Transverse colon (tissue), 4 donors: Measurements from ENCODE around the gene LIPA. TPM values are rescaled to one million over a fixed set of nuclear protein-coding genes. Genes with fewer than 3 reads are reported as not detected.

Source experiments
- DNase-seq: peaks from one replicate; pipeline ENCODE4 v3.0.0-alpha.2; 2019
- H3K27ac ChIP-seq, 4 donors: fragments of 200-600 bp; sonication (generic); 2 replicates each; pipeline ENCODE4 v1.5.1; 2016 to 2018; ENCODE audit warnings: inconsistent platforms in 4 of 4
- H3K27me3 ChIP-seq: fragments of 200-600 bp; sonication (generic); 2 replicates; pipeline ENCODE4 v1.5.1; 2017; ENCODE audit warnings: inconsistent platforms
- H3K36me3 ChIP-seq, 4 donors: fragments of 200-600 bp; sonication (generic); 2 replicates each; pipeline ENCODE4 v1.5.1; 2017 to 2019; ENCODE audit warnings: inconsistent platforms in 4 of 4
- H3K4me1 ChIP-seq, 4 donors: fragments of 200-600 bp; sonication (generic); 2 replicates each; pipeline ENCODE4 v1.5.1; 2017 to 2020; ENCODE audit warnings: inconsistent platforms in 4 of 4
- H3K4me3 ChIP-seq, 4 donors: fragments of 200-600 bp; sonication (generic); 1 replicate in 1 of 4; 2 replicates in 3 of 4; pipeline versions ENCODE4 v1.5.1 to v1.6.1; 2017 to 2019; ENCODE audit warnings: inconsistent platforms in 4 of 4
- H3K9me3 ChIP-seq, 2 donors: fragments of 200-600 bp; sonication (generic); 2 replicates each; pipeline ENCODE4 v1.5.1; 2017 to 2019; ENCODE audit warnings: inconsistent platforms in 2 of 2
- EP300 ChIP-seq: sonication (generic); formaldehyde crosslinking; IDR thresholded peaks from one replicate; pipeline ENCODE4 v1.6.1; 2017; ENCODE audit warnings: antibody characterized with exemption, low read depth
- POLR2A ChIP-seq: fragments of 450-650 bp; IDR thresholded peaks from one replicate; pipeline ENCODE4 v1.6.1; 2016; ENCODE audit warnings: antibody characterized with exemption, mild to moderate bottlenecking, moderate library complexity
- POLR2AphosphoS5 ChIP-seq, 3 donors: sonication (generic); formaldehyde crosslinking; IDR thresholded peaks; one replicate each; pipeline ENCODE4 v1.6.1; 2016; ENCODE audit warnings: antibody characterized with exemption in 3 of 3
- WGBS, 2 donors: methylation state at CpG; one replicate each; pipeline ENCODE4 v1.1.5; 2018; ENCODE audit warnings: low coverage in 1 of 2; 5-methylcytosine and 5-hydroxymethylcytosine counted together
- in situ Hi-C, 4 donors: fragments of 200-750 bp; cut with MboI; loops; one replicate each; pipeline versions ENCODE4 v1.15.0 to v1.15.1; 2017; ENCODE audit warnings: low sequenced_read_pairs in 3 of 4, low pct_ligation_motif_present in 1 of 4, low pct_unique_long_range_greater_than_20kb in 1 of 4
- intact Hi-C: fragments of 100-400 bp; cut with DNase I; formaldehyde crosslinking; loops from one replicate; pipeline ENCODE4 v1.15.1; 2023; ENCODE audit warnings: low total_unique reads
- total RNA-seq, 4 donors: library from RNA; depleted of rRNA; stranded (reverse); fragments of >200 nt; gene quantifications; one replicate each; pipeline ENCODE4 v1.1.0, GENCODE V29; 2016
- TF ChIP-seq, protein P1 (sequence below), 5 experiments: fragments of 200-600 bp in 3 of 5; fragments of 450-650 bp in 2 of 5; sonication (generic) in 3 of 5; IDR thresholded peaks; 1 replicate in 2 of 5; 2 replicates in 3 of 5; pipeline ENCODE4 v1.5.1; 2016 to 2017; ENCODE audit warnings: antibody characterized with exemption in 5 of 5, inconsistent platforms in 3 of 5, mild to moderate bottlenecking in 2 of 5, moderate library complexity in 1 of 5

The LIPA gene
- total RNA-seq, 4 donors from 2014 or later = 3.6 to 23.8 (median 12.1) TPM

GRCh38 chr10:89241486-89242344 is 9.9 kb downstream of the LIPA start:
- TF ChIP-seq EP300 = no peak
- Histone ChIP-seq H3K36me3 (no peaks in the 10 kb centered on the region), H3K4me1 (peaks cover 0 to 15% (median 5%) of the 10 kb centered on the region in 4 donors), H3K9me3 (no peaks in the 10 kb centered on the region), H3K27me3 (no peaks in the 10 kb centered on the region), H3K4me3 (no peak overlapping the region), H3K27ac (peak overlapping the region in 2 of 4 donors; percentile 9 to 36)
- 56 to 75% methylated on average over 2 to 3 of the region's 3 CpGs for WGBS, 2 donors
- in situ Hi-C loops = no loop called here
- DNase-seq = no peak
- intact Hi-C loops = no loop called here

DNA sequence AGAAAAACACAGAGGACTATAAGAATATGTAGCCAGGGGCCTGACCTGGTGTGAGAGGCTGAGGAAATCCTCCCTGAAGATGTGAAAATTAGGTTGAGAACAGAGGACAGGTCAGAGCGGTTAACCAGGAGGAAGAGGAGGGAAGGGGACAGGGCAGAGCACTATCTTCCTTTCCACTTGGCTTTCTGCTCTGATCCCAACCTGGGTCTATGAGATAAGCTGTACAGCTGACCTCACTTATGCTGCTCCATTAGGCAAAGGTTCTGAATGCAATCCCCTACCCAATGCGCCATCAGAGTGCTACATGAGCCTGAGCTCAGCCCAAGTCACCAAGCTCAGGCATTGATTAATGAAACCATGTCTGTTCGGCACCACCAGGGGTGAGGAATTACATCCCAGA is 10.5 kb downstream of the LIPA start:
- H3K9me3 ChIP-seq = no peaks in the 10 kb centered on the region
- no peaks in the 10 kb centered on the region for H3K27me3 ChIP-seq
- no peak overlapping the region for H3K27ac ChIP-seq
- H3K4me1 ChIP-seq = peaks cover 0 to 15% (median 5%) of the 10 kb centered on the region in 4 donors
- WGBS, 2 donors = 88 to 100% methylated on average over 1 to 3 of the region's 3 CpGs
- intact Hi-C loops = no loop called here
- DNase-seq = no peak
- no peaks in the 10 kb centered on the region for H3K36me3 ChIP-seq
- no peak overlapping the region for H3K4me3 ChIP-seq
- TF ChIP-seq, protein P1, sequence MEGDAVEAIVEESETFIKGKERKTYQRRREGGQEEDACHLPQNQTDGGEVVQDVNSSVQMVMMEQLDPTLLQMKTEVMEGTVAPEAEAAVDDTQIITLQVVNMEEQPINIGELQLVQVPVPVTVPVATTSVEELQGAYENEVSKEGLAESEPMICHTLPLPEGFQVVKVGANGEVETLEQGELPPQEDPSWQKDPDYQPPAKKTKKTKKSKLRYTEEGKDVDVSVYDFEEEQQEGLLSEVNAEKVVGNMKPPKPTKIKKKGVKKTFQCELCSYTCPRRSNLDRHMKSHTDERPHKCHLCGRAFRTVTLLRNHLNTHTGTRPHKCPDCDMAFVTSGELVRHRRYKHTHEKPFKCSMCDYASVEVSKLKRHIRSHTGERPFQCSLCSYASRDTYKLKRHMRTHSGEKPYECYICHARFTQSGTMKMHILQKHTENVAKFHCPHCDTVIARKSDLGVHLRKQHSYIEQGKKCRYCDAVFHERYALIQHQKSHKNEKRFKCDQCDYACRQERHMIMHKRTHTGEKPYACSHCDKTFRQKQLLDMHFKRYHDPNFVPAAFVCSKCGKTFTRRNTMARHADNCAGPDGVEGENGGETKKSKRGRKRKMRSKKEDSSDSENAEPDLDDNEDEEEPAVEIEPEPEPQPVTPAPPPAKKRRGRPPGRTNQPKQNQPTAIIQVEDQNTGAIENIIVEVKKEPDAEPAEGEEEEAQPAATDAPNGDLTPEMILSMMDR (IDR thresholded peaks at IDR 0.05) = no peak
- TF ChIP-seq POLR2AphosphoS5 (IDR thresholded peaks at IDR 0.05) (no peak), EP300 (no peak), POLR2A (no peak)
- in situ Hi-C loops = no loop called here

GRCh38 chr10:89240519-89240918 is 11.1 kb downstream of the LIPA start:
- no peaks in the 10 kb centered on the region for H3K9me3 ChIP-seq
- no peaks in the 10 kb centered on the region for H3K36me3 ChIP-seq
- no peak overlapping the region for H3K27ac ChIP-seq
- 91 to 100% methylated on average over 2 to 3 of the region's 3 CpGs for WGBS, 2 donors
- H3K27me3 ChIP-seq = no peaks in the 10 kb centered on the region
- in situ Hi-C loops = no loop called here
- no peak overlapping the region for H3K4me3 ChIP-seq
- TF ChIP-seq POLR2A = no peak
- intact Hi-C loops = no loop called here
- no peak for DNase-seq
- peaks cover 0 to 15% (median 5%) of the 10 kb centered on the region in 4 donors for H3K4me1 ChIP-seq

DNA sequence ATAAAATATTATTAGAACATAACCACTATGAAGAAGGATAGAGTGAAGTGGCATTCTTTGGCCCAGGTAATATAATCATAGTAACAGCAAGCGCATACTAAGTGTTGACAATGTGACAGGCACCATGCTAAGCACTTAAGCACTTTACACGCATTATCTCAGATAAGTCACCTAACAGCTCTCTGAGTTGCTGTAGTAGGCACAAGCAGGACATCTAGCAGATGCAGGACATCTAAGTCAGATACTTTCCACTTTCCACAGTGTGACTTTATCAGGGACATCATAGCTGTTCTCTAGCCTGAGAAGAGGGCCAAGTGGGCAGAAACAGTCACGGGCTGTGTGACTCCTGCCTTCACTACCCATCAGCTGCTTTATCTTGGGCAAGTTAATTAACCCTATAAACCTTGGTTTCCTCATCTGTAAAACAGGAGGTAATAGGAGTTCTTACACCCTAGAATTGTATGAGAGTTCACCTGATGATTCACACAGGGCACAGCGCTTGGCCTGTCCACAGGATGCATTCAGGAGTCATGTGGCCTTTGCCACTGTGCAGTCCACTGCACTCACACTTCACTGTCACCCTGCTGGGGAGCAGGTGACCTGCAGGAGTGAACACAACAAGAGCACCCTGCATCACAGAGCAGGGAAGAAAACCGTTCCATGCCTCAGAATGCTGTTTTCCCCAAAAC is 12.5 kb downstream of the LIPA start:
- Histone ChIP-seq H3K9me3 (no peaks in the 10 kb centered on the region), H3K27ac (no peak overlapping the region), H3K27me3 (no peaks in the 10 kb centered on the region), H3K4me3 (no peak overlapping the region), H3K4me1 (peaks cover 0 to 14% (median 5%) of the 10 kb centered on the region in 4 donors), H3K36me3 (no peaks in the 10 kb centered on the region)
- in situ Hi-C loops = no loop called here
- intact Hi-C loops = no loop called here
- DNase-seq = no peak
- TF ChIP-seq, protein P1 (IDR thresholded peaks at IDR 0.05) = no peak
- TF ChIP-seq POLR2A = no peak
- 86 to 100% methylated on average over 1 to 5 of the region's 5 CpGs for WGBS, 2 donors

- H3K4me3 ChIP-seq = no peak overlapping the region
- H3K27ac ChIP-seq = no peak overlapping the region
- intact Hi-C loops (no loop called here), in situ Hi-C loops (no loop called here)
- H3K36me3 ChIP-seq = no peaks in the 10 kb centered on the region
- H3K4me1 ChIP-seq = peaks cover 0 to 13% (median 5%) of the 10 kb centered on the region in 4 donors
- no peaks in the 10 kb centered on the region for H3K27me3 ChIP-seq
- no peaks in the 10 kb centered on the region for H3K9me3 ChIP-seq
- TF ChIP-seq POLR2AphosphoS5 (IDR thresholded peaks at IDR 0.05) (no peak), EP300 (no peak), POLR2A (no peak)
- TF ChIP-seq, protein P1 (IDR thresholded peaks at IDR 0.05) = no peak
- no peak for DNase-seq
Measured at GRCh38 chr10:89237849-89238248, 13.7 kb downstream of the LIPA start.
